Measurements from ENCODE around the gene PIK3C2G.
A peak's percentile ranks its signal among the peaks of the same experiment; 100 is the strongest.

PIK3C2G gene

GRCh38 chr12:18270958-18271460 lies 9.7 kb downstream of the PIK3C2G start:
- TF ChIP-seq CTCF (conservative IDR thresholded peaks at IDR 0.05; ENCODE audit: low read depth, low read length) = no peak
- no peak for DNase-seq (ENCODE audit: low read depth)
- no peak overlapping the region for H3K4me3 ChIP-seq (ENCODE audit: low read depth, low read length)

GRCh38 chr12:18275981-18276380 lies 14.7 kb downstream of the PIK3C2G start:
- H3K4me3 ChIP-seq (ENCODE audit: low read depth, low read length) = no peak overlapping the region
- no peak for TF ChIP-seq CTCF (conservative IDR thresholded peaks at IDR 0.05; ENCODE audit: low read depth, low read length)
- peak; percentile 19 for DNase-seq (ENCODE audit: low read depth)

GRCh38 chr12:18277196-18277595 lies 15.9 kb downstream of the PIK3C2G start:
- no peak overlapping the region for H3K4me3 ChIP-seq (ENCODE audit: low read depth, low read length)
- no peak for TF ChIP-seq CTCF (conservative IDR thresholded peaks at IDR 0.05; ENCODE audit: low read depth, low read length)
- no peak for DNase-seq (ENCODE audit: low read depth)

GRCh38 chr12:18280728-18281127 lies 19.4 kb downstream of the PIK3C2G start:
- no peak overlapping the region for H3K4me3 ChIP-seq (ENCODE audit: low read depth, low read length)
- no peak for DNase-seq (ENCODE audit: low read depth)
- TF ChIP-seq CTCF (conservative IDR thresholded peaks at IDR 0.05; ENCODE audit: low read depth, low read length) = no peak

GRCh38 chr12:18281941-18282340 lies 20.6 kb downstream of the PIK3C2G start:
- no peak for TF ChIP-seq CTCF (conservative IDR thresholded peaks at IDR 0.05; ENCODE audit: low read depth, low read length)
- no peak for DNase-seq (ENCODE audit: low read depth)
- H3K4me3 ChIP-seq (ENCODE audit: low read depth, low read length) = no peak overlapping the region

GRCh38 chr12:18283831-18284230 lies 22.5 kb downstream of the PIK3C2G start:
- H3K4me3 ChIP-seq (ENCODE audit: low read depth, low read length) = no peak overlapping the region
- TF ChIP-seq CTCF (conservative IDR thresholded peaks at IDR 0.05; ENCODE audit: low read depth, low read length) = no peak
- DNase-seq (ENCODE audit: low read depth) = no peak

- no peak overlapping the region for H3K4me3 ChIP-seq (ENCODE audit: low read depth, low read length)
- DNase-seq (ENCODE audit: low read depth) = no peak
- no peak for TF ChIP-seq CTCF (conservative IDR thresholded peaks at IDR 0.05; ENCODE audit: low read depth, low read length)
Measured at GRCh38 chr12:18284386-18284785, 23.1 kb downstream of the PIK3C2G start.

Data from choroid plexus epithelial cell (primary cell).